Measurements from ENCODE around the gene HOXA7. TPM values are rescaled to one million over a fixed set of nuclear protein-coding genes. Genes with fewer than 3 reads are reported as not detected.

The HOXA7 gene
- total RNA-seq, 1 donor from 2014 or later: not detected

DNA sequence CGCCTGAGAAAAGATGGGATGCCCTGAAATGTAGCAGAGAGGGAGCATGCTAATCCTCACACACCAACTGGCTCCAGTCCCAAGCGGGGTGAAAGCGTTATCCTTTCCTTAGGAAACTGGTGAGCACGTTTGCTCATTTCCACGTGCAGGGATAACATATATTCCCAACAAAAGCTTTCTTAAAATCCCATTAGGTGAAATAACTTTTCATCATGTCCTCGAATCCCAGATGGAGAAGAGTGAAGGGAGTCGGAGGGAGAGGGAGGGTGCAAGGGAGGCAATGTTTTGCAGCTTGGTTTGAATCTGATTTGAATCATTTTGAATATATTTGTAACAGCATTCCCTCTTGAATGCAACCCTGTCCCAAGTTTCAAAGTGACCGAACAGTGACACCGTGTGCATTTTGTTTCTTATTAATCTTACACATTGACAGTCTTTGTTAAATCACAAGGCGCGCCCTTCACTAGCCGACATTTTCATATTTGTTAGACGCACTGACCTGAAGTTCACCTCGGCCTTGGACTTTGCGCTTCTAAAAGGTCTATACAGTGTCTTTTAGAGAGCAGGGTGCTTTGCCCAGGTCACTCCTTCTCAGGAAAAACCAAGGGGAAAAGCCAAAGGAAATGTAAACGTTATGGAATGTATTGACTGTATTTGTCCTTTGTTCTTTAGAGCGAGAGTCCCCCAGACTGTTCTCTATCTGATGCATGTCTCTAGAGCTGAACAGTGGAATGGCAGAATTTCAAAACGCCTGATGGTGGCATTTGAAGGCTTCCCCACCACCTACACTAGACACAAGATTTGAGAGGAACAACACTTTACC, 22.9 kb downstream of the HOXA7 start:
- Mint-ChIP-seq H3K9me3 (ENCODE audit: unreplicated experiment) (peaks cover 5% of the 10 kb centered on the region), H3K27ac (ENCODE audit: unreplicated experiment) (no peak overlapping the region), H3K4me3 (ENCODE audit: unreplicated experiment) (no peak overlapping the region), H3K36me3 (ENCODE audit: unreplicated experiment) (no peaks in the 10 kb centered on the region), H3K27me3 (ENCODE audit: unreplicated experiment) (peaks cover 40% of the 10 kb centered on the region), H3K4me1 (ENCODE audit: low read depth, unreplicated experiment) (no peaks in the 10 kb centered on the region)
- TF ChIP-seq, protein P1, sequence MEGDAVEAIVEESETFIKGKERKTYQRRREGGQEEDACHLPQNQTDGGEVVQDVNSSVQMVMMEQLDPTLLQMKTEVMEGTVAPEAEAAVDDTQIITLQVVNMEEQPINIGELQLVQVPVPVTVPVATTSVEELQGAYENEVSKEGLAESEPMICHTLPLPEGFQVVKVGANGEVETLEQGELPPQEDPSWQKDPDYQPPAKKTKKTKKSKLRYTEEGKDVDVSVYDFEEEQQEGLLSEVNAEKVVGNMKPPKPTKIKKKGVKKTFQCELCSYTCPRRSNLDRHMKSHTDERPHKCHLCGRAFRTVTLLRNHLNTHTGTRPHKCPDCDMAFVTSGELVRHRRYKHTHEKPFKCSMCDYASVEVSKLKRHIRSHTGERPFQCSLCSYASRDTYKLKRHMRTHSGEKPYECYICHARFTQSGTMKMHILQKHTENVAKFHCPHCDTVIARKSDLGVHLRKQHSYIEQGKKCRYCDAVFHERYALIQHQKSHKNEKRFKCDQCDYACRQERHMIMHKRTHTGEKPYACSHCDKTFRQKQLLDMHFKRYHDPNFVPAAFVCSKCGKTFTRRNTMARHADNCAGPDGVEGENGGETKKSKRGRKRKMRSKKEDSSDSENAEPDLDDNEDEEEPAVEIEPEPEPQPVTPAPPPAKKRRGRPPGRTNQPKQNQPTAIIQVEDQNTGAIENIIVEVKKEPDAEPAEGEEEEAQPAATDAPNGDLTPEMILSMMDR (IDR thresholded peaks at IDR 0.05; ENCODE audit: partially characterized antibody, unreplicated experiment): no peak
- DNase-seq: no peak

DNA sequence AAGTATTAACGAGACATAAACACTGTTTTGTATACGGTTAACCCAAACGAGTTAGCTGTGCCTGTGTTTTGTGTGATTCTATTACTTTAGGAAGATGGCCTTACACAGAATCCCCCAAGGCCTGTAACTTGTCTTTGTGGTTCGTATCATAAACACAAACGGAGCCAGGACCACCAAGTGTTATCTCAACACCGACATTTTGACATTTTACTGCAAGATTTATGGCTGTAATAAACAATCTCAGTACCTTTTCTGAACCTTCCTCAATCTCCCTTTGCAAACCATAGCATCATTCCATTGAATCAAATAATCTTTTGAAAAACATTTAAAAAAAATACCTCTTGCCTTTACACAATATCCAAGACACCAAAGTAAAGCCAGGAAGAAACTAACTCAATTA, 23.5 kb downstream of the HOXA7 start:
- no peak for DNase-seq
- no peak overlapping the region for H3K27ac Mint-ChIP-seq (ENCODE audit: unreplicated experiment)
- TF ChIP-seq, protein P1 (IDR thresholded peaks at IDR 0.05; ENCODE audit: partially characterized antibody, unreplicated experiment): no peak
- peaks cover 5% of the 10 kb centered on the region for H3K9me3 Mint-ChIP-seq (ENCODE audit: unreplicated experiment)
- peaks cover 36% of the 10 kb centered on the region for H3K27me3 Mint-ChIP-seq (ENCODE audit: unreplicated experiment)
- no peaks in the 10 kb centered on the region for H3K36me3 Mint-ChIP-seq (ENCODE audit: unreplicated experiment)
- no peaks in the 10 kb centered on the region for H3K4me1 Mint-ChIP-seq (ENCODE audit: low read depth, unreplicated experiment)
- H3K4me3 Mint-ChIP-seq (ENCODE audit: unreplicated experiment): no peak overlapping the region

DNA sequence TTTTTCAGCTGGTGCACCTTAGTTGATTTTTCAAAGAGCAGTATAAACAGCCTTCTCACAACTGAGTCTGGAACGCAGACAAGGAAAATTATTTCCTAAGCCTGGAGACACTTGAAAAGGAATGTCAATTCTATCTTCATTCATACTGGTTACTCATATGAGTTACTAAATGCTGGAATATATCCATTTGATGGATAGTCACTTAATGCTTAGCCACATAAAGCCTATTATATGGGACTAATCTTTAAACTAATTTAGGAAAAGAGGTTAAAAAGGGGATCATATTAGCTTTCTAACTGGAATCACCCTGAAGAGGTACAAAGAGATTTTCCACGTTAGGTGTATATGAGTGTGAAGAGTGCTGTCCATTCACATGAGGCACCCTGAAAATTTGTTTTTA, 24.3 kb downstream of the HOXA7 start:
- TF ChIP-seq, protein P1 (IDR thresholded peaks at IDR 0.05; ENCODE audit: partially characterized antibody, unreplicated experiment): no peak
- H3K4me3 Mint-ChIP-seq (ENCODE audit: unreplicated experiment): no peak overlapping the region
- H3K36me3 Mint-ChIP-seq (ENCODE audit: unreplicated experiment): no peaks in the 10 kb centered on the region
- peaks cover 5% of the 10 kb centered on the region for H3K9me3 Mint-ChIP-seq (ENCODE audit: unreplicated experiment)
- H3K27ac Mint-ChIP-seq (ENCODE audit: unreplicated experiment): no peak overlapping the region
- no peak for DNase-seq
- H3K27me3 Mint-ChIP-seq (ENCODE audit: unreplicated experiment): peaks cover 36% of the 10 kb centered on the region
- no peaks in the 10 kb centered on the region for H3K4me1 Mint-ChIP-seq (ENCODE audit: low read depth, unreplicated experiment)

DNA sequence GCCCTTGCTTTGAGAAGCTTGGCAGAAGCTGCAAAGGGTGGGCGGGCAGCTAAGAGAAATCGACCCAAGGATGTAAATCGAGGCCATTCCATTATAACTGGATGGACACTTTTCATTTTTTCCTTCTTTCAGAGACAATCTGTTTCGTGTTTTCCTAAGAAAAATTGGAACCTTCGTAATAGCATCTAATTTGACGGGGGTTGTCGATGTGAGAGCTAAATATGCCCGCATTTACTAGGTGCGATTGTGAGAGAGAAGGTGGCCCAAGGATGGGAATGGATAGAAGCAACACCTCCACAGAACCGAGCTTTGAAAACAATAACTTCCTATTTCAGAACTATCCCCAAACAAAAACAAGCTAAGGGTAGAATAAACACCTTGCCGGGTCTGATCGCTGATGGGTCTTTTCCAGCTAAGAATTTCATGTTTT, 25.1 kb downstream of the HOXA7 start:
- H3K4me3 Mint-ChIP-seq (ENCODE audit: unreplicated experiment): peak overlapping the region; percentile 69
- peaks cover 5% of the 10 kb centered on the region for H3K9me3 Mint-ChIP-seq (ENCODE audit: unreplicated experiment)
- H3K36me3 Mint-ChIP-seq (ENCODE audit: unreplicated experiment): no peaks in the 10 kb centered on the region
- no peak overlapping the region for H3K27ac Mint-ChIP-seq (ENCODE audit: unreplicated experiment)
- no peak for DNase-seq
- peaks cover 35% of the 10 kb centered on the region for H3K27me3 Mint-ChIP-seq (ENCODE audit: unreplicated experiment)
- no peaks in the 10 kb centered on the region for H3K4me1 Mint-ChIP-seq (ENCODE audit: low read depth, unreplicated experiment)
- TF ChIP-seq, protein P1 (IDR thresholded peaks at IDR 0.05; ENCODE audit: partially characterized antibody, unreplicated experiment): no peak

Data from glutamatergic neuron (in vitro differentiated cells).